Inflammatory macrophage treated with lipopolysaccharide for 4 hours (primary cell): ENCODE measurements around the gene ATP1A3.
"Not testable (repeated sequence)": the region's sequence is repeated elsewhere in the genome, so short reads cannot be mapped to it uniquely, and the experiment has no call there.

Source experiments
- DNase-seq: peaks from one replicate; pipeline ENCODE4 v3.0.0-alpha.2; 2020

Gene ATP1A3

DNA sequence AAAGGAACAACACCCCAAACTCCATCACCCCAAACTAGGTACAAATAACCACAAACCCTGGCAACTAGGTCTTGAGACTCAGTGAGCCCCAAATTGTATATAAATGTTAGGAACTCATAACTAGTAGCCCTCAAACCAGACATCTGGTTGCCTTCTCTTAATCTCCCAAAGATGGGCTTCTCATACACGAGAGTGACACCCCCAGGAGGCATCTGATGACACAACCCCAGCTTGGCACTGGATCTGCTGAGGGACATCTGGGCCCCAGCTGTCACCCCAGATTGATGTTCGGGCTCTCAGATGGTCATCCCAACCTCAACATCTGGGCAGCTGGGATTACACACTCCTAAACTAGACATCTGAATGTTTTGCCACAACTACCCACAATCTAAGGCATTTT is 49.7 kb downstream of the ATP1A3 start:
- DNase-seq, result no peak

DNA sequence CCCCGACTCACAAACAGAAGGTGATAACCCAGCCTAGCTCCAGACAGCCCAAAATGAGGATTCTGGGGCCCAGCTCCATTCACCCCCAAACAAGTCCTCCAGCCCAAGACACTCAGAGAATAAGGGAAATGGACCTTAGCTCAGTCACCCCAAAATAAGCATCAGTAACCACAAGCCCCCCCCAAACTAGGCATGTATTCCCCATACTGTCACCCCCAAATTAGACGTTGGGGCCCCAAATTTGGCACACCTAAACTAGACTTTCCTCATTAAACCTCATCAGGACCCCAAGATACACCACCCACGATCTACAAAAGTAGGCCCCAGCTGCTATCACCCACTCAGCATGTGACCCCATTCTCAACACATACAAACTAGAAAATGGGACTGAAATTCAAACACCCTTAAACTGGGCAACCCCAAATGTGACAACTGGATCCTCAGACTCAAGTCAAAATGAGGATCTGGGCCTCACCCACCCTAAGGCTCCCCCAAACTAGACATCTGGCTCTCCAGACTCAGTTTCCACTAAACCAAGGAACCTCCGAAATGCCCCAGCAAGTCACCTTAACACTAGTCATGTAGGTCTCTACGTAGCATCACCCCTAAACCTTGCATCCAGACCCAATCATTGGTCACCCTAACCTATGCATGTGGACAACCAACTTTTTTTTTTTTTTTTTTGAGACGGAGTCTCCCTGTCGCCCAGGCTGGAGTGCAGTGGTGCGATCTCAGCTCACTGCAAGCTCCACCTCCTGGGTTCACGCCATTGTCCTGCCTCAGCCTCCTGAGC is 52.4 kb downstream of the ATP1A3 start:
- no peak for DNase-seq

DNA sequence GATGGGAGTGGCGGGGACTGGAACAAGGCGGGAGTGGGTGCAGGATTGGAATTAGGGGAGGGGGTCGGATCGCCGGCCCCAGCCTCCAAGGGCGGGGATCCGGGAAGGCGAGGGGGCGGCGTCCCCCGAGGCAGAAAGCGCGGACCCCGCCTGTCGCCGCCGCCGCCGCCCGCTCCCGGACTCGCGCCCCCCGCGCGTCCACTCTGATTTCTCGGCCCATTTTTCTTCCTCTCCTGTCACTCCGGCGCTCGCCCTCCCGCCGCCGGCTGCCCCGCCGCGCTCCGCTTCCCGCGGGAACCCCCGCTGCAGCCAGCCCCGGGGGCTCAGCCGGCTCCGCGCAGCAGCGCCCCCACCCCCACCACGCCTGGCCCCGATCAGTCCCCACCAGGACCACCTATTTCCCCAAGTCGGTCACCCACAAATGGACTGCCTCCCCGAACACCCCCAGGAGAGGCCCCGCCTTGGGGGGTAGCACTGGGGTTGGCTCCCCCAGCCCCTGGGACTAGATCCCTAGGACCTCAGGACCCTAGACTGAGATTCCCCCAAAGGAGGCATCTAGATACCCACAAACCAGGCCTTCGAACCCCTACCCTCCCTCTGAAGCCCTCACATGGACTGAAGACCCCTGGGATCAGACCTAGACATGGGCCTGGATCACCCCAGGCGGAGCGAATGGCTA is 53.2 kb downstream of the ATP1A3 start:
- DNase-seq, result no peak

DNA sequence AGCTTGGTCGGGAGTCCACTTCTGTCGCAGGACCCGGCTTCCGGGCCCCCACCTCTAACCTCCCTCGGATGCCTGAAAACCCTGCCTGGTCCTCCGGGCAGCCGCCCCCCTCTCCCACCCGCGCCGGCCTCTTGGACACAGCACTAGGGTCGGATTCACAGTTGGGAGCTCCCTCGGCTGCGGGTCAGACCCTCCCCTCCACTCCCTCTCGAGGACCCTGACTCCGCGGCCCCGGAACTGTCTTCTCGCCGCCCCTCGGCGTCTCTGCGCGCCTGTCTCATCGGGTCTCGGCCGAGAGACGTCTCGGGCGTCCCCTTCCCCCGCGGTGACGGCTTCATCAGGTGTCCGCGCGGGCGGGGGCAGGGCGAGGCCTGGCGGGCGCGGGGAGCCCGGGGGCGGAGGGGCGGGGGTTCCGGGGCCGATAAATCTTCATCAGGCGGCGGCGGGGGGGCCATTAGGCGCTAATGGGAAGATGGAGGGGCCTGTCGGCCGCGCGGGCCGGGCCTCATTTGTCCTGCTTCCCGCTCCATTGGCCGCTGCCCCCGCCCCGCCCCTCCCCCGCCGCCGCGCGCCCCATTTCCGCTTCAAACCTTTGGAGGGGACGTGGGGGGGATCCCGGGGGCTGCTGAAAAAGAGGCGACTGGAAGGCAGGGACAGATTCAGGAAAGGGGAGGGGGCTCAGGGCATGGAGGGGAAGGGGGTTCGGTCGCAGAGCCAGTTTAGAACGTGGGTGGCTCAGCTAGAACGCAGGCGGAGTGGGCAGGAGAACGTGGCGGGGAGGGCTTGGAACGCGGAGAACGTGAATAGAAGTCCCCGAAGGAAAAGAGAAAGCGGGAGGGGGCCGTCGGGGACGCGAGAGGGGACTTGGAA is 53.9 kb downstream of the ATP1A3 start:
- no peak for DNase-seq

DNA sequence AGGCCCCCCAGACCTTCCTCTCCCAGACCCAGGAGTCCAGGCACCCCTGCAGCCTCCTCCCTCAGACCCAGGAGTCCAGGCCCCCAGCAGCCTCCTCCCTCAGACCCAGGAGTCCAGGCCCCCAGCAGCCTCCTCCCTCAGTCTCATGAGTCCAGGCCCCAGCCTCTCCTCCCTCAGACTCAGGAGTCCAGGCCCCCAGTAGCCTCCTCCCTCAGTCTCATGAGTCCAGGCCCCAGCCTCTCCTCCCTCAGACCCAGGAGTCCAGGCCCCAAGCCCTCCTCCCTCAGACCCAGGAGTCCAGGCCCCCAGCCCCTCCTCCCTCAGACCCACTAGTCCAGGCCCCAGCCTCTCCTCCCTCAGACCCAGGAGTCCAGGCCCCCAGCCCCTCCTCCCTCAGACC is 54.8 kb downstream of the ATP1A3 start:
- not testable (repeated sequence) for DNase-seq

DNA sequence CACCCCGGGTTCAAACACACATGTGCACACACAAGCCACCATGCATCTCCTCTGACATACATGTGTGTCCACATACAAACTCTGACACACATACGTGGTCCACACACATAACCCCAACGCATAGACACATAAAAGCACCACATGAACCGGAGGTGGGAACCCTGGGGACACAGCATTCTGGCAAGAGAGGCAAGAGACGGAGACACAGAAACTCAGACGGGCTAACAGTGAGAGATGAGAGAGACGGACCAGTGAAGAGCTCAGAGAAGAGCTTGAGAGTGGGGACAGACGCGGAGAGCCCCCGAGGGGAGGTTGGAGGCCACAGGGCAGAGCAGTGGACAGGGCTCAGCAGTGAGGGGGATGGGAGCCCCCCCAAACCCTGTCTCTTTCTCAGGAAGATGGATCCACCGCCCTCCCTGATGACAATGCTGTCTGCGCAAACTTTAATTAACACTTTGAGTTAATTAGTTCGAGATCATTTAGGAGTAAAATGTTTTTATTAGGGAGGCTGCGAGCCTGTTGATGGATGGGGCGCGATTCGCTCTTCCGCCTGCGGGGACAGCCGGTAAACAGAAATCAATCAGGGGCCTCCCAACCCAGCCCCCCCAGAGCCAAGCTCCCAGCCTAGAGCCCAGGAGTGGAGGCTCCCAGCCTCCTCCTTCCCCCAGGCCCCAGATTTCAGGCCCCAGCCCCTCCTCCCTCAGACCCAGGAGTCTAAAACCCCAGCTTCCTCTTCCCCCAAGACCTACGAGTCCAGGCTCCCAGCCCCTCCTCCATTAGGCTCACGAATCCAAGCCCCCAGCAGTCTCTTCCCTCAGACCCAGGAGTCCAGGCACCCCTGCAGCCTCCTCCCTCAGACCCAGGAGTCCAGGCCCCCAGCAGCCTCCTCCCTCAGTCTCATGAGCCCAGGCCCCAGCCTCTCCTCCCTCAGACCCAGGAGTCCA is 56.2 kb downstream of the ATP1A3 start:
- no peak for DNase-seq

DNA sequence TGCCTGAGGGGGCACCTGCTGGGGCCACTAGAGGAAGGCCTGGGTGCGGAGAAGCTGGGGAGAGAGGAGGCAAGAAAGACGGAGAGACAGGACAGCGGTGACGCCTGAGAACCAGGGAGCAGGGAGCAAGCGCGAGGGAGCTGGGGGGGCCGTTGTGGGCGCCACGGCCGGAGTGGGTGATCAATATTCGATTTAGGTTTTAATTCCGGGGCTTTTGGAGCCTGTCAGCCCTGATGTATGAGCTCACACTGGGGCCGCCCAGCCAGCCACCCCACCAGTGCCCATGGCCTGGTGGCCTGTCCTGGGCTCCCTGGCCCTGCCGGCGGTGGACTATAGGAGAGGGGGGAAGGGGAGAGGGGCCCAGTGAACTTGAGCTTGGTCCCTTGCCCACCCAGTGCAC is 57.1 kb downstream of the ATP1A3 start:
- no peak for DNase-seq

DNA sequence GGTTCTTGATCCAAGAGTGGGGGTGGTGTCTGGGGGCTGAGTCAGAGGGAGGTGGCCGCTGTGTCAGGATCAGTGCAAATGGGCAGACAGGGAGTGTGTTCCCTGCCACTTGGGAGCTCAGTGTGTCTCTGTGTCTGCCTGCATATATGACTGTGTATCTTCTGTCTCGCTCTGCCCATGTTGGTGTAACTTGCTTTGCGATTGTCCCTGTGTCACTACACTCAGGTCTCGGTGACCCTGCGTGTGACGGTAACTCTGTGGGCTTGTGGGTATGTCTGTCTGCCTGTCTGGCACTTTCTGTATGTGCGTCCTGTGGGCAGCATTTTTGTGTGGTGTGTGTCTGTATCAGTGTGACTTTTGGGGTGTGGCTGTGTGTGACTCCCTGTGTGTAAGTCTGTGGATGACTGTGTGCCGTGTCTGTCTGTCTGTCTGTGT is 57.6 kb downstream of the ATP1A3 start:
- DNase-seq, result no peak

DNA sequence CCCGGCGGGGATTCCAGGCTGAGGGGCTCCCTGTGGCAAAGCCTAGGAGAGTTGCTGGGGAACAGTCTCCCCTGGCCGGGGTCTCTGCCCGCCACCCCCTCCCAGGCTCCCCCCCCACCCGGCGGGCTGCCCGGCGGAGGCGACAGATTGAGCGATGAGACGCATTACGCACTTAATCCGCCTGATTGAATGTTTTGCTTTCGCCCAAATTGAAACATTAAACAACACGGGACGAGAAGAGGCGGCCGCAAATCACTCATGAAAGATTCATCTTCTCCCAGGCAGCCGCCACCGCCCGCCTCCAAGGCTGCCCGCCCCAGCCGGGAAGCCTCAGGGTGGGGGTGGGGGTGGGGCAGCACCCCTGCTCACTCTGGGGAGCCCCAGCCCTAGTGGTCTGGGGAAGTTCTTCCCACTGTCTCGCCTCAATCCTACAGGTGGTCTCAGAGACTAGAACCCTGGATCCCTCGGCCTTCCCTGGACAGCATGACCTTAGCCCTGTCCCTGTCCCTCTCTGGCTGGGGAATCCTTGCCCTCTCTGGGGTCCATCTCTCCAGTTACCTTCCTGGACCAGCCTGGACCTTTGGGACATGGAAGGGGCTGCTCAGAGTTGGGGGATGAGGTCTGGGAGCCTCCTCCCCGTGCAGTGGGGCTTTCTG is 58.1 kb downstream of the ATP1A3 start:
- no peak for DNase-seq

DNA sequence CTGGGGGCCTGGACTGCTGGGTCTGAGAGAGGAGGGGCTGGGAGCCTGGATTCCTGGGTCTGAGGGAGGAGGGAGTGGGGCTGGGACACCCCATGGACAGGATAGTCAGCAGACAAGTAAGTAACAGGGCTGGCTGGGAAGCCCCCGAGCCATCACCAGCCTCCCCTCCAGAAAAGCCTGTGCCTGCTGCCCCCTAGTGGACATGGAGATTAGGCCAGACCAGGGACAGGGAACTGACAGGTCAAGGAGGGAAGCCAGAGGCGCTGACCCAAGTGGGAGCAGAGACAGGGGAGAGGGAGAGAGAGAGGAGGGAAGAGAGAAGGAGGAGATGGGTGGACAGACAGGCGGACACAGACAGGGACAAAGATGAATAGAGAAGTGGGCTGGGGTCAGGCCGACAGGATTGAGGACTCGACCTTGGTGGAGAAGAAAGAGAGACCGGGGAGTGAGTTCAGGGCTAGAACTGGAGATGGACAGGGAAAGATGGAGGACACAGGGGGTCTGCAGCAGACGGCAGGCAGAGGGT is 59.1 kb downstream of the ATP1A3 start:
- DNase-seq, result peak; percentile 62

DNA sequence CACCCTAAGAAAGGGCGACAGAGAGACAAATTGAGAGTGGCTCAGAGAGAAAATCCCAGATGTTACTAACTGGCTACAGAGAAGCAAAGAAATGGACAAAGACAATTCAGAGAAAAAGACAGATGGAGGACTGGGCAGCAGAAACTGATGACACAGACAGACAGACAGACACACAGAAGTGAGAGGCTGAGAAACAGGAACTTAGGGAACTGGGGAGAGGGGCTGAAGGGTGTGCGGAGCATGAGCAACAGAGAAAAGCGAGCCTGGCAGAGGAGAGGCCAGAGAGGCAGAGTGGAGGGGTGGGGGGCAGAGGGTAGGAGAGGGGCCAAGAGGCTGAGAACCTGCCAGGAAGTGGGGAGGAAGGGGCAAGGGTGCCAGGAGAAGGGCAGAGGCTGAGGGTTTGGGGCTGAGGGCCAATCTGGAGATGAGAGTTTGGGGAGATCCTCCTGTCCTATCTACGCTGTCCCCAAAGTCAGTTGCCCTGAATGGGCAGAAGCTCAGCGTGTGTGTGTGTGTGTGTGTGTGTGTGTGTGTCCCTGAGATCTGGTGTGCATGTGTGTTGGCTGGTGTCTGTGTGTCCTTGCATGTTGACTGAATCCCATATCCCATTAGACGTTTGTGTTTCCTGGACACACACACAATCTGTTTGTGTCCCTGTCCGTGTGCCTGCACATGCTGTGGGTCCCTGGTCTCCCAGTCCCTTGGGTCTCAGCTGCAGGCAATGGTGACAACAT is 60.2 kb downstream of the ATP1A3 start:
- no peak for DNase-seq

DNA sequence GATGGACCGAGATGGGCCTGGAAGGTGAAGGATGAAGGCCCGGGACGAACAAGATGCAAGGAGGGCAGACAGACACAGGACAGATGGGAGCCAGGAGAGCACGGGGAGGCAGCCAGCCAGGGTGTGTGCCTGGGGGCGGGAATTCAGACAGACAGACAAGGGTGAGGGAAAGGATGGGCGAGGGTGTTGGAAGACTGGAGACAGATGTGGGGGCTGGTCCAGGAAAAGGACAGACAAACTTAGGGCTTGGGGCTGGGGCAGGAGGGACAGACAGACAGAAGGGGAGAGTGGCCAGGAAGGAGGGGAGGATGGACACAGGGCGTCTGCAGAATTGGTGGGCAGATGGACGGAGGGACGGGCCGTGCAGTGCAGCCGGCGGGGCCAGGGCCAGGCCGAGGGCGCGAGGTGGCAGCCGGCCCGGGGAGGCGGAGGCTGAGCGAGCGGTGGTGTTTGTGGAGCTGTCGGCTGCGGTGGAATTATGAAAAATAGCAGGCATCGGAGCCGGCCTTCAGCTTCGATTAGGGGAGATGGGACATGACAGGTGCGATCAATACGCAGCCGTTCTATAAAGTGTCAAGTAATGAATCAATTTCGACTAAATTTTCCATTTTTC is 61.2 kb downstream of the ATP1A3 start:
- no peak for DNase-seq

DNA sequence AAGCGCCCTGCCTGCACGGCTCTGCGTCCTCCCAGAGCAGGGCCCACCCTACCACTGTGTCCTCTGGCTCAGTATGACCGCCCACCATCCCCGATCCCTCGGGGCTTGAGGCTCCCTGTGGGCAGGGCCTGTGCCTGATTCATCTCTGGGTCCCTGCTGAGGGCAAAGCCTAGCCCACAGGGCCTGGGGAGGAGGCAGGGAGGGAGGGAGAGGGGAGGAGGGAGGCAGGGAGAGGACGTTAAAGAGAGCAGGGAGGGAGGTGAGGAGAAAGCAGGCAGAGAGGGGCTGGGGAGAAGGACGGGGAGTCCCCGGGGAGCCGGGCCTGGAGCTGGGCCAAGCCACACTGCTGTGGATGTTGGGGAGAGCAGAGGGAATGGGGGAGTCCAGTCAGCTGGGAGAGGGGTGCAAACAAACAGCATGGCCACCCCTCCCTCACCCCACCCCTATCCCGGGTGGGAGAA is 61.7 kb downstream of the ATP1A3 start:
- no peak for DNase-seq

DNA sequence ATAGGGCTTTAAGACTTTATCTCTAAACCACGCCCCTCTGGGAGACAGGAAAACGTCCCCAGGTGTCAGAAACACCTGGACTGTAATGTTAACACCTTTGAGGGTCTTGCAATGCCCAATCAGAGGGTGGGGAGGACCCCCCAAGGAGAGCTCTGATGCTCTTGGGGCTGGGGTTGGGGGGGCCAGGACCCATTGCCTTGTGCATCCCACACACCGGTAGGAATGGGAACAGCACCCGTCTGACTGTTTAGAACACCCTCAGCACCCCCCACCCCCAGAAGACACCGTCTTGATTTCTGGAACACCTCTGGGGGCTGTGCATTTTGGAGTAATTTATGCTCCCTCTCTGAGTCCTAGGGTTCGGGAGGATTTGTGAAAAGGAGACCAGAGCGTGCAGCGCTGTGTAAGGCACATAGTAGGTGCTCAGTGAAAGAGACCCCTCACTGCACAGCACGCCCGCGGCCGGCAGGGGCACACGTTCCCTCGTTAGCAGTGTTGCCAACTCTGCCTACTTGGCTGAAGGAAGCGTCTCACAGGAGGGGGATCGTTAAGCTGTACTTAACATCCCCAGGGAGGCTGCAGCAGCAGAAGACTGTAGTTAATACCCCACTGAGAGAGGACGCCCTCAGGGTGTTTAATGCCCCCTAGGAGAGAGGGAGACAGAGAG is 63.0 kb downstream of the ATP1A3 start:
- DNase-seq, result no peak

DNA sequence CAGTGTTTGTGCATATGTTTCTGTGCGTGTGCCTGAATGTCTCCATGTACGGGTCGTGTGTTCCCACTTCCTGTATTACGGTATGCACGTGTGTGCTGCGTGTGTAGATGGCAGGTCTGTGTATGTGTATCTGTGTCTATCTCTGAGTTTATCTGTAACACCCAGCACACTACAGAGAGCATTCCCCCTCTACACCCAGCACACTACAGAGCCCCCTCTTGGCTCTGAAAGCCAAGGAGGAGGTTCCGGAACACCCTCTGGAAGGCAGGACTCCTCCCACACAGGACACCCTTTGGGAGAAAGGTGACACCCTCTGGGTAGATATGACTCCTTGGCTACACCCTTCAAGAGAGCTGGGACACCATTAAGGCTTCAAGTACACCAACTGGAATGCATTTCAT is 63.7 kb downstream of the ATP1A3 start:
- DNase-seq, result no peak

DNA sequence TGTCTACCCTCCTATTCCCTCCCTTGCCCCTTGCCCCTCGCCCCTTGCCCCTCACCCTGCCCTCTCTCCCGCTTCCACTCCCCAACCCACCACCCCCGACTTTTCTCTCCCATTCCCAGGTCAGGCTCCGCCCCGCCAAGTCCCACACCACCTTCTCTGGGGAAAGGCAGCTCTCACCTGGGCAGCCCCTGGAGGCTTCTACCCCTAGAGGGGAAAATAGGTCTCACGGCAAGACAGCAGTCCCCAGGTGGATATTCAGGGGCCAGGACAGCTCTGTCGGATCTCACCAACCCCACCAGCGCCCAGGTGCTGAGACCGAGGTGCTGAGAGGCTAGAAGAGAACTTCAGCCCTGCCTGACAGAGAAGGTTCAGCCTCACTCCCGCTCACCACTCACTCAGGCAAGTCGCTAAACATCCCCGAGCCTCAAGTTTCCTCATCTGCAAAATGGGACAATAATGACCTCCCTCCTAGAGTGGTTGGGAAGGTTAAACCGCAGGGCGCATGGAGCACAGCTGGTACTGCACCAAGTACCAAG is 64.4 kb downstream of the ATP1A3 start:
- DNase-seq, result no peak

DNA sequence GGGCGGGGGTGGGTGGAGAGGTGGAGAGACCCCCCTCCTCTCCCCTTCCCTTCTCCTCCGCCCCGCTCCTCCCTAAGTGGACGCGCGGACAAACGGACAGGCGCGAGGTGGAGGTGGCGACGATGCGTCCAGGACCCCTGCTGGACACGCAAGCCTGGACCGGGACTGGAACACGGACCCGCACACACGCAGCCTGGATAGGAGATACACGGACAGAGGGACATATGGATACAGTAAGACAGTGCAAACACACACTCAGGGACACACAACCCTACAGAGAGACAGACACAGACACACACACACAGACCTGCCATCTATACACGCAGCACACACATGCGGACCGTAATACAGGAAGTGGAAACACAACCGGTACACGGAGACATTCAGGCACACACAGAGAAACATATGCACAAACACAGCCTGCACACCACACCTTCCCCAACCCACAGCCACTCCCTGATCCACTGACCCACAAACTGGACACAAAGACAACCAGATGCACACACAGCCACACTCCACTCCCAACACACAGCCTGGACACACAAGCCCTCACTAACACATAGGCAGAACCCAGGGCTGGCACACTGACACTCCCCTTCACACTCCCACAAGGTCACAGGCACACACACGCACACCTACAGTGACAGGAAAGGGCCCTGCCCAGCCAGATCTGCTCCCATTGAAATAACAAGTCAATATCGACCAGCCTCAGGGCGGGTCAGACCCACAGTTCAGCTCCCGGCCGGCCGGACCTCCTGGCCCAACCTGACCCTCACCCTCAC is 65.1 kb downstream of the ATP1A3 start:
- no peak for DNase-seq

DNA sequence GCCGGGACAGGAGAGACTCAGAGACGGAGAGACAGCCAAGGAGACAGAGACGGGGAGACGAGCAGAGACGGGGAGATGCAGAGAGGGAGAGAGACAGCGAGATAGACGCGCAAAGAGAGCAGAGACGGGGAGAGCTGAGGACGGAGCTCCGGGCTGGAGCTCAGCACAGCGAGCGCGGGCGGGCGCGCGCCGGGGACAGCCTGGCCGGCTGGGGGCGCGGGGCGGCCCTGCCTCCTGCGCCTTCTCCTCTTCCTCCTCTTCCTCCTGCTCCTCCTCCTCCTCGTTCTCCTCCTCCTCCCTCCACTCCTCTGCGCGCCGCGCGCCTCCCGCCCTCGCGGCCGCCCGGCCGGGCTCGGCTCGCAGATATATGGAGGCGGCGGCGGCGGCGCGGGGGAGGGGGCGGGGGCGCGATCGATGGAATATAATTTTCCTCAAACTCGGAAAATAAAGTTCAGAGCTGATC is 65.8 kb downstream of the ATP1A3 start, which contains the start of gene ERFL:
Gene ERFL, minus strand, starts transcription at position 229 of the 463 bp plus-strand sequence. CDS start 15,530 bp downstream, outside the sequence.
- DNase-seq, result no peak
